ENCODE measurements around the gene SENP7. TPM values are rescaled to one million over a fixed set of nuclear protein-coding genes. Genes with fewer than 3 reads are reported as not detected.

SENP7 gene
- total RNA-seq, 3 donors from 2014 or later, result 26.6 to 43.2 (median 26.9) TPM

DNA sequence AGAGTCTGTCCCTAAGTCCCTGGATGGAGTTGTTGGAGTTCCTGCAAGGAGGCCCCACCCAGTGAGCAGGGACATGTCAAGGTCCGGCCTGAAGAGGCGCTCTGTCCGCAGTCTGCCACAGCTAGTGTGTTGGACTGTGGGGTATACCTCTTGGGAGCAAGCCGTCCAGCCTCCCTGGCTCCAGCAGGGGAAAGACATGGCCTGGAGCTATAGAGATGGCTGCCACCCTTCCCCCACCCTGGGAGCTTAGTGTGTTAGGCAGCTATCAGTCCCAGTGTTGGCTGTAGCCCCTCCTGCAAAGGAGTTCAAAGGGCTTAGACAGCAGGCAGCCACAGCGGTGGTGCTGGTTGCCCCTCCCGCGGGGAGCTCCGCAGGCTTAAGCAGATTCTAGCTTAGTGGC lies 212.9 kb downstream of the SENP7 start:
- Histone ChIP-seq H3K9me3 (no peaks in the 10 kb centered on the region), H3K27me3 (no peaks in the 10 kb centered on the region), H3K36me3 (no peaks in the 10 kb centered on the region), H3K4me1 (no peaks in the 10 kb centered on the region), H3K27ac (no peak overlapping the region), H3K4me3 (no peak overlapping the region)
- intact Hi-C loops (cut with DNase I; ENCODE audit: low total_unique reads), result no loop called here
- no peak for DNase-seq (ENCODE audit: low spot score in 2 of 2)
- TF ChIP-seq, protein P1, sequence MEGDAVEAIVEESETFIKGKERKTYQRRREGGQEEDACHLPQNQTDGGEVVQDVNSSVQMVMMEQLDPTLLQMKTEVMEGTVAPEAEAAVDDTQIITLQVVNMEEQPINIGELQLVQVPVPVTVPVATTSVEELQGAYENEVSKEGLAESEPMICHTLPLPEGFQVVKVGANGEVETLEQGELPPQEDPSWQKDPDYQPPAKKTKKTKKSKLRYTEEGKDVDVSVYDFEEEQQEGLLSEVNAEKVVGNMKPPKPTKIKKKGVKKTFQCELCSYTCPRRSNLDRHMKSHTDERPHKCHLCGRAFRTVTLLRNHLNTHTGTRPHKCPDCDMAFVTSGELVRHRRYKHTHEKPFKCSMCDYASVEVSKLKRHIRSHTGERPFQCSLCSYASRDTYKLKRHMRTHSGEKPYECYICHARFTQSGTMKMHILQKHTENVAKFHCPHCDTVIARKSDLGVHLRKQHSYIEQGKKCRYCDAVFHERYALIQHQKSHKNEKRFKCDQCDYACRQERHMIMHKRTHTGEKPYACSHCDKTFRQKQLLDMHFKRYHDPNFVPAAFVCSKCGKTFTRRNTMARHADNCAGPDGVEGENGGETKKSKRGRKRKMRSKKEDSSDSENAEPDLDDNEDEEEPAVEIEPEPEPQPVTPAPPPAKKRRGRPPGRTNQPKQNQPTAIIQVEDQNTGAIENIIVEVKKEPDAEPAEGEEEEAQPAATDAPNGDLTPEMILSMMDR (IDR thresholded peaks at IDR 0.05), result no peak
- TF ChIP-seq POLR2A (IDR thresholded peaks at IDR 0.05), result no peak
- no peak for TF ChIP-seq POLR2AphosphoS5 (IDR thresholded peaks at IDR 0.05)

DNA sequence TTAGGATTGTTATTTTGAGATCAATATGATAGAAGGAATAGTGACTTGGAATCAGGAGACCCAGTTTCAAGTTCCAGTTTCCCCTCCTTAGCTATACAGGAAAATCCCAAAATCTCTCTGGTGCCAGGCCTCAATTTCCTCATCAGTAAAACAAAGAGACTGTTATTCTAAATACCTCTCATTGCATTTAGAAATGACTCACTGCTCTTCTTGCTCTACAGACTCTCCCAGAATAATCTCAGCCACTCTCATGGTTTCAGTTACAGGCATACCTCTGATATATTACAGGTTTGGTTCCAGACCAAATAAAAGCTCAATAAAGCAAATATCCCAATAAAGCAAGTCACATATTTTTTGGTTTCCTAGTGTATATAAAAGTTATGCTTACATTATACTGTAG lies 221.0 kb downstream of the SENP7 start:
- TF ChIP-seq POLR2A (IDR thresholded peaks at IDR 0.05) (no peak), POLR2AphosphoS5 (IDR thresholded peaks at IDR 0.05) (no peak)
- TF ChIP-seq, protein P1 (IDR thresholded peaks at IDR 0.05), result no peak
- Histone ChIP-seq H3K27me3 (no peaks in the 10 kb centered on the region), H3K4me3 (no peak overlapping the region), H3K9me3 (no peaks in the 10 kb centered on the region), H3K4me1 (no peaks in the 10 kb centered on the region), H3K27ac (peak overlapping the region; percentile 1 to 8), H3K36me3 (no peaks in the 10 kb centered on the region)
- intact Hi-C loops (cut with DNase I; ENCODE audit: low total_unique reads), result no loop called here
- DNase-seq (ENCODE audit: low spot score in 2 of 2), result no peak

DNA sequence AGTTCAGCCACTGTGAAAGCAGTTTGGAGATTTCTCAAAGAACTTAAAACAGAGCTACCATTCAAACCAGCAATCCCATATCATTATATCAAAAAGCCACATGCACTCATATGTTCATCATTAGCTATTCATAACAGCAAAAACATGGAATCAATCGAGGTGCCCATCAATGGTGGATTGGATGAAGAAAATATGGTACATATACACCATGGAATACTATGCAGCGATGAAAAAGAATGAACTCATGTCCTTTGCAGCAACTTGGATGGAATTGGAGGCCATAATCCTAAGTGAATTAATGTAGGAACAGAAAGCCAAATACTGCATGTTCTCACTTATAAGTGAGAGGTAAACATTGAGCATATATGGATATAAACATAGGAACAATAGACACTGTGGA lies 224.7 kb downstream of the SENP7 start:
- no peaks in the 10 kb centered on the region for H3K36me3 ChIP-seq
- no peaks in the 10 kb centered on the region for H3K27me3 ChIP-seq
- no peak overlapping the region for H3K27ac ChIP-seq
- no peak for DNase-seq (ENCODE audit: low spot score in 2 of 2)
- intact Hi-C loops (cut with DNase I; ENCODE audit: low total_unique reads), result no loop called here
- H3K4me3 ChIP-seq, result no peak overlapping the region
- H3K9me3 ChIP-seq, result no peaks in the 10 kb centered on the region
- TF ChIP-seq, protein P1 (IDR thresholded peaks at IDR 0.05), result no peak
- TF ChIP-seq POLR2AphosphoS5 (IDR thresholded peaks at IDR 0.05) (no peak), POLR2A (IDR thresholded peaks at IDR 0.05) (no peak)
- H3K4me1 ChIP-seq, result no peaks in the 10 kb centered on the region

DNA sequence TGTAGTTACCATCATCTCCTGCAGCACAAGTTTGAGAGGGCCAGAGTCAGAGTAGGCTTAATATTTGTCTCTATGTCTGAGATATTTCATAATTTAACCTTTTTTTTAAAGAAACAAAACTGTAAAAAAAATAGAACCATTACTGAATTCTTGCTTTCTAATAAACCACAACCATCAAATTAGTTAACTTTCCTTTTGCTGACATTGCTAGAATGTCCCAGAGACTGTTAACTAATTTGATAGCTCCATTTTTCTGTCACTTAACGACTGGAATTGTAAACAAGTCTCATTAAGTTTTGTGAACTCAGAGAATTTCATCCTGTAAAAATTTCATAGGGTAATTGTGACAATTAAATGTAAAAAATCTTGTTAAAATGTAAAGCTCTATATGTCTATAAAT lies 228.3 kb downstream of the SENP7 start:
- DNase-seq (ENCODE audit: low spot score in 2 of 2), result no peak
- Histone ChIP-seq H3K36me3 (no peaks in the 10 kb centered on the region), H3K9me3 (no peaks in the 10 kb centered on the region), H3K4me3 (no peak overlapping the region), H3K4me1 (no peaks in the 10 kb centered on the region), H3K27ac (no peak overlapping the region), H3K27me3 (no peaks in the 10 kb centered on the region)
- TF ChIP-seq POLR2A (IDR thresholded peaks at IDR 0.05), result no peak
- TF ChIP-seq POLR2AphosphoS5 (IDR thresholded peaks at IDR 0.05), result no peak
- TF ChIP-seq, protein P1 (IDR thresholded peaks at IDR 0.05), result no peak
- intact Hi-C loops (cut with DNase I; ENCODE audit: low total_unique reads), result no loop called here

DNA sequence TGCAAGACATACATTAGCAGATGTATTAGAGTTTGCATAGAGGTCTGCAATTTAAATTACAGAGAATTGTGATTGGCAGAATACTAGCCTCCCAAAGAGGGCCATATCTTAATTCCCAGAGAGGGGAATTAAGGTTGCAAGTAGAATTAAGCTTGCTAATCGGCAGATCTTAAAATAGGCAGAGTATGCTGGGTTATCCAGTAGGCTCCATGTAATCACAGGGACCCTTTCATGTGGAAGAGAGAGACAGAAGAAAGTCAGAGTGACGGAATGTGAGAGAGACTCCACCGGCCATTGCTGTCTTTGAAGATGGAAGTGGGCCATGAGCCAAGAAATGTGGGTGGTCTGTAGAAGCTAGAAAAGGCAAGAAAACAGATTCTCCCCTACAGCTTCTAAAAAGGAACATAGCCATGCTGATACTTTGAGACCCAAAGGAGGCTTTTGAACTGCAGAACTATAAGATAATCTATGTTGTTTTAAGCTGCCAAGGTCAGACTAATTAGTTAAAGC lies 231.4 kb downstream of the SENP7 start:
- no peaks in the 10 kb centered on the region for H3K36me3 ChIP-seq
- no peaks in the 10 kb centered on the region for H3K4me1 ChIP-seq
- DNase-seq (ENCODE audit: low spot score in 2 of 2), result no peak
- no peaks in the 10 kb centered on the region for H3K9me3 ChIP-seq
- intact Hi-C loops (cut with DNase I; ENCODE audit: low total_unique reads), result no loop called here
- H3K27me3 ChIP-seq, result no peaks in the 10 kb centered on the region
- TF ChIP-seq POLR2AphosphoS5 (IDR thresholded peaks at IDR 0.05), result no peak
- TF ChIP-seq POLR2A (IDR thresholded peaks at IDR 0.05), result no peak
- TF ChIP-seq, protein P1 (IDR thresholded peaks at IDR 0.05), result no peak
- H3K4me3 ChIP-seq, result no peak overlapping the region
- no peak overlapping the region for H3K27ac ChIP-seq

Data from breast epithelium (tissue), 4 donors.